Fibroblast of mammary gland (primary cell): ENCODE measurements around the gene GPATCH2.
"Not testable (repeated sequence)": the region's sequence is repeated elsewhere in the genome, so short reads cannot be mapped to it uniquely, and the experiment has no call there.

Experiments used
- DNase-seq: peaks from one replicate; pipeline ENCODE4 v3.0.0-alpha.2; 2010; ENCODE audit warnings: low read depth
- H3K4me3 ChIP-seq: 2 replicates; pipeline ENCODE4 v1.5.1; 2011; ENCODE audit warnings: low read depth, mild to moderate bottlenecking, low read length, moderate library complexity; ENCODE audit not compliant: control insufficient read depth
- CTCF ChIP-seq: conservative IDR thresholded peaks from 2 replicates; pipeline ENCODE4 v1.5.1; 2011; ENCODE audit warnings: low read depth, low read length, inconsistent platforms; ENCODE audit not compliant: control insufficient read depth, insufficient read depth

Gene GPATCH2

DNA sequence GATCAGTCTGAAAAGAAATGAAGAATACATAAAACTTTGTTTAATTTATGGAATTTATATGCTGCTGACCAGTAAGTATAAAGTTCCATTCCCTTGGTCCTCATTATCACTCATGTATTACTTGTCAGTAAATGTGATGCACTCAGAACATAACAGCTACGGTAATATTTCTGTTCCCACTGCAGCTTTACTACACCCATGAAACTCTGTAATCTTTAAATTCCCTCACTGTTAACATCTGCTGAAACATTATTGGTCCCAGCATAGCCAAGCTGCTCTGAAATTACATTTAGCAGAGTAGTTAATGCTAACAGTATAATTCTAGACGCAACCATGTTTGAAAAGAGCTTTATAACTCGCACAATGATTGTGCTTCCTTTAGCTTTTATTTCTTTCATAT is 238.4 kb downstream of the GPATCH2 start:
- no peak for DNase-seq
- no peak overlapping the region for H3K4me3 ChIP-seq
- TF ChIP-seq CTCF = no peak

DNA sequence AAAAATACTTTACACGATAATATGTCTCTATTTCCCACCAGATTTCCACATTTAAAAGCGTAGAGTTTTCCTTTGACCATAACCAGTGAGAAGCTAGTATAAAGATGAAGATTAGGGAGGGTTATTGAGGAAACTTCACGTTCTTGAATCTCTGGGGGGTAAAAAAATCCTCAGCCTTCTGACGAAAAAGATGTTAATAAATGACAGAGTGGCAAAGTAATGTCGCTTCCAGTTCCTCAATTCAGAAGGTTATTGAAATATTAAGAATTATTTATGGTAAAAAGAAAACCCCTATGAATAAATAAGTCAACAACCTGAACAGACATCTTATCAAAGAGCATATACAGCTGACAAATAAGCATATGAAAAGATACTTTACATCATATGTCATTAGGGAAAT is 241.0 kb downstream of the GPATCH2 start:
- TF ChIP-seq CTCF = no peak
- no peak overlapping the region for H3K4me3 ChIP-seq

GRCh38 chr1:217388522-217389065 is 242.3 kb downstream of the GPATCH2 start:
- no peak for TF ChIP-seq CTCF
- H3K4me3 ChIP-seq = no peak overlapping the region
- no peak for DNase-seq

More for the DNA sequence above, 241.0 kb downstream of the GPATCH2 start:
- DNase-seq = no peak

- DNase-seq, H3K4me3 ChIP-seq: not testable (repeated sequence)
Measured at GRCh38 chr1:217381773-217382172, 249.1 kb downstream of the GPATCH2 start.

- not testable (repeated sequence) for H3K4me3 ChIP-seq, DNase-seq
Measured at GRCh38 chr1:217379804-217380203, 251.1 kb downstream of the GPATCH2 start.

- TF ChIP-seq CTCF = no peak
- H3K4me3 ChIP-seq = no peak overlapping the region
- DNase-seq = no peak
Measured at GRCh38 chr1:217379336-217379735, 251.6 kb downstream of the GPATCH2 start.
